ENCODE measurements around the gene CPA5. TPM values are rescaled to one million over a fixed set of nuclear protein-coding genes. Genes with fewer than 3 reads are reported as not detected.

CPA5 gene
- polyA plus RNA-seq, 1 of the 3 experiments (the other 2 are of a cell fraction), result 1.3 TPM

DNA sequence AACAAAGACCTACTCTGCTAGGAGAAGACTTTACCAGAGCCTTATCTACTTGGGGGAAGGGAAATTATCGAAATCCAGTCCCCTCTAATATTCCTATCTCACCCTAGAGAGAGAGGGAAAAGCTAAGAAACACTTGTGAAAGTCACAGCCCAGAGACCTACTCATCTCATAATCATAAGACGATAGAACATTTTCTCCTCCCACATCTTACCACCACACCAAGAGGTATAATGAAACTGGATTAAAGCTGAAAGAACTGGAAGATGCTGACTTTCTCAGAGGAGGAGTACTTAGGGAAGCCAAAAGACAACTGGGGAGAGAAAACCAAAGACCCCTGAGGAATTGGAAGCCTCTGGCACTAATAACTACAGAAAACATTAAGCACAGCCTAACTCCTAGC, 10.8 kb upstream of the CPA5 start:
- no peaks in the 10 kb centered on the region for H3K9me2 ChIP-seq
- no peaks in the 10 kb centered on the region for H3K79me2 ChIP-seq (ENCODE audit: insufficient read depth)
- no peaks in the 10 kb centered on the region for H3F3A ChIP-seq (replicated peaks; ENCODE audit: insufficient read depth)
- ChIA-PET POLR2A (no interaction called here), CTCF (no interaction called here)
- no peak overlapping the region for H3K4me2 ChIP-seq
- no peaks in the 10 kb centered on the region for H3K27me3 ChIP-seq (ENCODE audit: insufficient read depth)
- H3K36me3 ChIP-seq (replicated peaks in 1 of 2; ENCODE audit: control insufficient read depth in 1 of 2, insufficient read depth in 2 of 2, low read length in 1 of 2), result no peaks in the 10 kb centered on the region
- H2AFZ ChIP-seq (ENCODE audit: low read depth), result no peak overlapping the region
- no peaks in the 10 kb centered on the region for H4K20me1 ChIP-seq (ENCODE audit: insufficient read depth)
- peaks cover 0 to 7% of the 10 kb centered on the region in 2 experiments; a peak in 2 of 4 replicates for H3K4me1 ChIP-seq (ENCODE audit: control insufficient read depth in 1 of 2, insufficient read depth in 2 of 2, low read depth in 1 of 2, low read length in 1 of 2)
- H3K9ac ChIP-seq, result no peak overlapping the region
- TF ChIP-seq GABPA (IDR thresholded peaks at IDR 0.05; ENCODE audit: low read depth) (no peak), IRF3 (IDR thresholded peaks at IDR 0.05; ENCODE audit: low read depth, low read length) (no peak), RCOR1 (IDR thresholded peaks at IDR 0.05; ENCODE audit: low read length) (no peak)
- H3K4me3 ChIP-seq (ENCODE audit: low read depth in 2 of 2, low read length in 1 of 2), result no peak overlapping the region
- 67% methylated on average over 2 of the region's 2 CpGs for WGBS (ENCODE audit: low lambda C conversion rate)
- no peak for DNase-seq
- no peaks in the 10 kb centered on the region for H3K9me3 ChIP-seq
- H3K27ac ChIP-seq (ENCODE audit: low read depth in 2 of 2, low read length in 1 of 2), result no peak overlapping the region

- Histone ChIP-seq H3K27ac (ENCODE audit: low read depth in 2 of 2, low read length in 1 of 2) (no peak overlapping the region), H3K9me2 (no peaks in the 10 kb centered on the region), H3K4me2 (no peak overlapping the region), H3K36me3 (replicated peaks in 1 of 2; ENCODE audit: control insufficient read depth in 1 of 2, insufficient read depth in 2 of 2, low read length in 1 of 2) (no peaks in the 10 kb centered on the region), H3K79me2 (ENCODE audit: insufficient read depth) (no peaks in the 10 kb centered on the region), H4K20me1 (ENCODE audit: insufficient read depth) (no peaks in the 10 kb centered on the region), H3K27me3 (ENCODE audit: insufficient read depth) (no peaks in the 10 kb centered on the region), H3K9me3 (no peaks in the 10 kb centered on the region), H3F3A (replicated peaks; ENCODE audit: insufficient read depth) (no peaks in the 10 kb centered on the region), H2AFZ (ENCODE audit: low read depth) (no peak overlapping the region), H3K4me3 (ENCODE audit: low read depth in 2 of 2, low read length in 1 of 2) (no peak overlapping the region), H3K9ac (no peak overlapping the region), H3K4me1 (ENCODE audit: control insufficient read depth in 1 of 2, insufficient read depth in 2 of 2, low read depth in 1 of 2, low read length in 1 of 2) (peaks cover 0 to 7% of the 10 kb centered on the region in 2 experiments; a peak in 2 of 4 replicates)
- ChIA-PET CTCF (no interaction called here), POLR2A (no interaction called here)
- WGBS (ENCODE audit: low lambda C conversion rate), result 88% methylated on average over 6 of the region's 6 CpGs
- no peak for DNase-seq
- TF ChIP-seq, protein P1, sequence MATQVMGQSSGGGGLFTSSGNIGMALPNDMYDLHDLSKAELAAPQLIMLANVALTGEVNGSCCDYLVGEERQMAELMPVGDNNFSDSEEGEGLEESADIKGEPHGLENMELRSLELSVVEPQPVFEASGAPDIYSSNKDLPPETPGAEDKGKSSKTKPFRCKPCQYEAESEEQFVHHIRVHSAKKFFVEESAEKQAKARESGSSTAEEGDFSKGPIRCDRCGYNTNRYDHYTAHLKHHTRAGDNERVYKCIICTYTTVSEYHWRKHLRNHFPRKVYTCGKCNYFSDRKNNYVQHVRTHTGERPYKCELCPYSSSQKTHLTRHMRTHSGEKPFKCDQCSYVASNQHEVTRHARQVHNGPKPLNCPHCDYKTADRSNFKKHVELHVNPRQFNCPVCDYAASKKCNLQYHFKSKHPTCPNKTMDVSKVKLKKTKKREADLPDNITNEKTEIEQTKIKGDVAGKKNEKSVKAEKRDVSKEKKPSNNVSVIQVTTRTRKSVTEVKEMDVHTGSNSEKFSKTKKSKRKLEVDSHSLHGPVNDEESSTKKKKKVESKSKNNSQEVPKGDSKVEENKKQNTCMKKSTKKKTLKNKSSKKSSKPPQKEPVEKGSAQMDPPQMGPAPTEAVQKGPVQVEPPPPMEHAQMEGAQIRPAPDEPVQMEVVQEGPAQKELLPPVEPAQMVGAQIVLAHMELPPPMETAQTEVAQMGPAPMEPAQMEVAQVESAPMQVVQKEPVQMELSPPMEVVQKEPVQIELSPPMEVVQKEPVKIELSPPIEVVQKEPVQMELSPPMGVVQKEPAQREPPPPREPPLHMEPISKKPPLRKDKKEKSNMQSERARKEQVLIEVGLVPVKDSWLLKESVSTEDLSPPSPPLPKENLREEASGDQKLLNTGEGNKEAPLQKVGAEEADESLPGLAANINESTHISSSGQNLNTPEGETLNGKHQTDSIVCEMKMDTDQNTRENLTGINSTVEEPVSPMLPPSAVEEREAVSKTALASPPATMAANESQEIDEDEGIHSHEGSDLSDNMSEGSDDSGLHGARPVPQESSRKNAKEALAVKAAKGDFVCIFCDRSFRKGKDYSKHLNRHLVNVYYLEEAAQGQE (IDR thresholded peaks at IDR 0.05; ENCODE audit: low read depth, low read length), result no peak
- TF ChIP-seq EP300 (IDR thresholded peaks at IDR 0.05; ENCODE audit: borderline replicate concordance in 1 of 2, low read depth in 1 of 2, low read length in 1 of 2), result no peak
- no peak for TF ChIP-seq MEF2A (IDR thresholded peaks at IDR 0.05; ENCODE audit: borderline replicate concordance, low read depth)
- no peak for TF ChIP-seq IRF3 (IDR thresholded peaks at IDR 0.05; ENCODE audit: low read depth, low read length)
- TF ChIP-seq FOSL2 (IDR thresholded peaks at IDR 0.05; ENCODE audit: borderline replicate concordance, low read depth), result no peak
- TF ChIP-seq RXRA (IDR thresholded peaks at IDR 0.05; ENCODE audit: borderline replicate concordance, low read depth), result no peak
- no peak for TF ChIP-seq FOXM1 (IDR thresholded peaks at IDR 0.05; ENCODE audit: low read depth)
- TF ChIP-seq SMC3 (IDR thresholded peaks at IDR 0.05; ENCODE audit: low read depth, low read length), result no peak
- TF ChIP-seq, protein P2, sequence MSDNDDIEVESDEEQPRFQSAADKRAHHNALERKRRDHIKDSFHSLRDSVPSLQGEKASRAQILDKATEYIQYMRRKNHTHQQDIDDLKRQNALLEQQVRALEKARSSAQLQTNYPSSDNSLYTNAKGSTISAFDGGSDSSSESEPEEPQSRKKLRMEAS (IDR thresholded peaks at IDR 0.05; ENCODE audit: low read depth), result no peak
- TF ChIP-seq RAD21 (IDR thresholded peaks at IDR 0.05; ENCODE audit: low read length), result no peak
- no peak for TF ChIP-seq USF2 (IDR thresholded peaks at IDR 0.05; ENCODE audit: borderline replicate concordance, low read depth, low read length)
- no peak for TF ChIP-seq POLR2AphosphoS5 (IDR thresholded peaks at IDR 0.05; ENCODE audit: low read depth, low read length)
- TF ChIP-seq ZBTB33 (IDR thresholded peaks at IDR 0.05; ENCODE audit: borderline replicate concordance, low read depth), result no peak
- no peak for TF ChIP-seq YY1 (IDR thresholded peaks at IDR 0.05; ENCODE audit: low read depth)
- no peak for TF ChIP-seq GATA2 (CRISPR knock-in tag; IDR thresholded peaks at IDR 0.05)
- no peak for TF ChIP-seq RFX5 (IDR thresholded peaks at IDR 0.05; ENCODE audit: low read length)
- TF ChIP-seq NFIC (IDR thresholded peaks at IDR 0.05; ENCODE audit: borderline replicate concordance), result no peak
- no peak for TF ChIP-seq JUND (IDR thresholded peaks at IDR 0.05)
Observed at GRCh38 chr7:130334274-130334673, 10.3 kb upstream of the CPA5 start.

Data from SK-N-SH (cell line).